HEK293 (cell line): ENCODE results near the gene OR8B8.

Source experiments
- CTCF ChIP-seq: fragments of 450-650 bp; formaldehyde crosslinking; IDR thresholded peaks from 2 replicates; pipeline ENCODE4 v1.5.1; 2016; ENCODE audit warnings: missing biosample characterization, missing genetic modification characterization
- GLIS2 ChIP-seq: fragments of 450-650 bp; formaldehyde crosslinking; IDR thresholded peaks from 2 replicates; pipeline ENCODE4 v1.5.1; 2016; ENCODE audit warnings: missing biosample characterization, missing genetic modification characterization
- PBX3 ChIP-seq: sonication (generic); formaldehyde crosslinking; IDR thresholded peaks from 2 replicates; pipeline ENCODE4 v1.8.1; 2022; ENCODE audit warnings: mild to moderate bottlenecking, moderate library complexity, missing genetic modification reagents
- REST ChIP-seq: fragments of 450-650 bp; formaldehyde crosslinking; IDR thresholded peaks from 2 replicates; pipeline ENCODE4 v1.5.1; 2016; ENCODE audit warnings: missing biosample characterization, missing genetic modification characterization
- ZBTB6 ChIP-seq: fragments of 450-650 bp; formaldehyde crosslinking; IDR thresholded peaks from 2 replicates; pipeline ENCODE4 v1.5.1; 2017; ENCODE audit warnings: missing biosample characterization, missing genetic modification characterization
- ZNF132 ChIP-seq: fragments of 450-650 bp; formaldehyde crosslinking; IDR thresholded peaks from 2 replicates; pipeline ENCODE4 v1.5.1; 2017; ENCODE audit warnings: missing biosample characterization, missing genetic modification characterization, borderline replicate concordance
- ZNF175 ChIP-seq: fragments of 450-650 bp; formaldehyde crosslinking; IDR thresholded peaks from 2 replicates; pipeline ENCODE4 v1.5.1; 2016; ENCODE audit warnings: missing biosample characterization, missing genetic modification characterization
- ZNF274 ChIP-seq, 2 experiments: fragments of 200-500 bp in 1 of 2; fragments of 450-650 bp in 1 of 2; sonication (Bioruptor generic) in 1 of 2; formaldehyde crosslinking in 1 of 2; IDR thresholded peaks; 2 replicates each; pipeline versions ENCODE4 v1.5.1 to v1.6.1; 2014 to 2016; ENCODE audit warnings: borderline replicate concordance in 1 of 2, inconsistent platforms in 1 of 2, low read length in 1 of 2, missing biosample characterization in 1 of 2, missing genetic modification characterization in 1 of 2
- ZNF501 ChIP-seq: fragments of 450-650 bp; formaldehyde crosslinking; IDR thresholded peaks from 2 replicates; pipeline ENCODE4 v1.5.1; 2016; ENCODE audit warnings: missing biosample characterization, missing genetic modification characterization
- ZNF549 ChIP-seq: fragments of 450-650 bp; IDR thresholded peaks from 2 replicates; pipeline ENCODE4 v1.5.1; 2018; ENCODE audit warnings: missing biosample characterization, missing genetic modification characterization, mild to moderate bottlenecking, inconsistent platforms, moderate library complexity
- ZNF639 ChIP-seq: fragments of 450-650 bp; formaldehyde crosslinking; IDR thresholded peaks from 2 replicates; pipeline ENCODE4 v1.5.1; 2016; ENCODE audit warnings: missing biosample characterization, missing genetic modification characterization
- ZNF707 ChIP-seq: fragments of 450-650 bp; formaldehyde crosslinking; IDR thresholded peaks from 2 replicates; pipeline ENCODE4 v1.5.1; 2016; ENCODE audit warnings: missing biosample characterization, missing genetic modification characterization
- TF ChIP-seq, protein P1 (sequence below): fragments of 450-650 bp; formaldehyde crosslinking; IDR thresholded peaks from 2 replicates; pipeline ENCODE4 v1.5.1; 2016; ENCODE audit warnings: missing biosample characterization, missing genetic modification characterization

- TF ChIP-seq GLIS2 (tag by site-specific recombination) (no peak), ZBTB6 (no peak), CTCF (no peak), ZNF707 (tag by site-specific recombination) (no peak), ZNF274 (IDR thresholded peaks at IDR 0.05; ENCODE audit: low read length) (no peak), ZNF274 (tag by site-specific recombination; IDR thresholded peaks at IDR 0.05; ENCODE audit: borderline replicate concordance) (no peak), REST (tag by site-specific recombination) (no peak), ZNF132 (no peak), ZNF501 (tag by site-specific recombination) (no peak), PBX3 (CRISPR knock-in tag) (no peak), ZNF549 (no peak), ZNF639 (tag by site-specific recombination) (no peak), ZNF175 (tag by site-specific recombination) (no peak)
- TF ChIP-seq, protein P1, sequence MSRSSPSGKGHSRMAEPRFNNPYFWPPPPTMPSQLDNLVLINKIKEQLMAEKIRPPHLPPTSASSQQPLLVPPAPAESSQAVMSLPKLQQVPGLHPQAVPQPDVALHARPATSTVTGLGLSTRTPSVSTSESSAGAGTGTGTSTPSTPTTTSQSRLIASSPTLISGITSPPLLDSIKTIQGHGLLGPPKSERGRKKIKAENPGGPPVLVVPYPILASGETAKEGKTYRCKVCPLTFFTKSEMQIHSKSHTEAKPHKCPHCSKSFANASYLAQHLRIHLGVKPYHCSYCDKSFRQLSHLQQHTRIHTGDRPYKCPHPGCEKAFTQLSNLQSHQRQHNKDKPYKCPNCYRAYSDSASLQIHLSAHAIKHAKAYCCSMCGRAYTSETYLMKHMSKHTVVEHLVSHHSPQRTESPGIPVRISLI, result no peak
These were observed 1.4 kb upstream of the OR8B8 start for GRCh38 chr11:124446916-124447315.
